GM10248 (cell line): ENCODE data around the gene PDE6B.

Source experiments
- CTCF ChIA-PET: fragments of 300-600 bp; sonication (Branson Sonifier 250); formaldehyde crosslinking; extraction: SDS; loops from one replicate; lab custom pipeline; 2021; ENCODE audit warnings: antibody characterized with exemption; lab: Yijun Ruan, JAX
- POLR2A ChIA-PET: fragments of 350-650 bp; sonication (Branson Sonifier 250); formaldehyde crosslinking; extraction: SDS; loops from one replicate; lab custom pipeline; 2020; ENCODE audit warnings: antibody characterized with exemption; lab: Yijun Ruan, JAX
- DNase-seq: peaks from one replicate; pipeline ENCODE4 v3.0.0; 2012; ENCODE audit errors: extremely low spot score
- CTCF ChIP-seq: IDR thresholded peaks from 2 replicates; pipeline ENCODE4 v1.5.1; 2012; ENCODE audit warnings: mild to moderate bottlenecking, low read depth; ENCODE audit errors: extremely low read depth, missing control alignments, control extremely low read depth

The PDE6B gene

GRCh38 chr4:622071-622995 lies 3.0 kb upstream of the PDE6B start:
- no peak for DNase-seq
- TF ChIP-seq CTCF: no peak
- CTCF ChIA-PET: no interaction called here
- POLR2A ChIA-PET: no interaction called here

- no peak for DNase-seq
- no peak for TF ChIP-seq CTCF
- ChIA-PET POLR2A (no interaction called here), CTCF (interaction anchor here (0.9 kb wide), 1 partner anchor 9 kb away, joined by 3 read pairs; no protein-coding TSS in a partner anchor)
Observed at GRCh38 chr4:622996-623913, 2.1 kb upstream of the PDE6B start.

- no peak for TF ChIP-seq CTCF
- no peak for DNase-seq
- CTCF ChIA-PET: interaction anchor here (0.9 kb wide), 1 partner anchor 10 kb away, joined by 3 read pairs; no protein-coding TSS in a partner anchor
- POLR2A ChIA-PET: no interaction called here
Observed at GRCh38 chr4:623914-624566, 1.3 kb upstream of the PDE6B start.

- TF ChIP-seq CTCF: no peak
- CTCF ChIA-PET: no interaction called here
- POLR2A ChIA-PET: no interaction called here
- DNase-seq: no peak
Observed at GRCh38 chr4:625631-626161, 323 bp downstream of the PDE6B start.

GRCh38 chr4:626201-627091 lies 1.1 kb downstream of the PDE6B start:
- POLR2A ChIA-PET: no interaction called here
- TF ChIP-seq CTCF: no peak
- DNase-seq: no peak
- CTCF ChIA-PET: no interaction called here
